Germinal center (tissue), 1 donor: ENCODE measurements around the gene UMODL1.

Experiments
- DNase-seq: peaks from one replicate; pipeline ENCODE4 v3.0.0; 2012; ENCODE audit warnings: mixed read lengths, low spot score

The UMODL1 gene

GRCh38 chr21:42149656-42150473, 78.7 kb downstream of the UMODL1 start:
- DNase-seq = no peak

GRCh38 chr21:42150474-42151085, 79.5 kb downstream of the UMODL1 start:
- DNase-seq = no peak

GRCh38 chr21:42151148-42151947, 80.2 kb downstream of the UMODL1 start:
- DNase-seq = no peak

DNA sequence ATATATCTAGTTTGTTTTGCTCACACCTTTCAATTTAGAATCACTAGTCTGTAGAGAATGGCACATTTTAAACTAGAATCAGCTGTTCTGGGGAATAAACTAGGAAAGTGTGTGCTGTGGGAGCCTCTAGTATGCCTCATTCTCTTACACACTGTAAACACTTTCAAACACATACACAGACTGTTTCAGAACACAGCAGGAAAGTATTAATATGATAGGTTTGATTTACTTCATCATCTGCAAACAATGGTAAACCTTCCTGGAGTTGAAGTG, 80.8 kb downstream of the UMODL1 start:
- DNase-seq = no peak

- no peak for DNase-seq
Measured at GRCh38 chr21:42153046-42153686, 82.0 kb downstream of the UMODL1 start.

DNA sequence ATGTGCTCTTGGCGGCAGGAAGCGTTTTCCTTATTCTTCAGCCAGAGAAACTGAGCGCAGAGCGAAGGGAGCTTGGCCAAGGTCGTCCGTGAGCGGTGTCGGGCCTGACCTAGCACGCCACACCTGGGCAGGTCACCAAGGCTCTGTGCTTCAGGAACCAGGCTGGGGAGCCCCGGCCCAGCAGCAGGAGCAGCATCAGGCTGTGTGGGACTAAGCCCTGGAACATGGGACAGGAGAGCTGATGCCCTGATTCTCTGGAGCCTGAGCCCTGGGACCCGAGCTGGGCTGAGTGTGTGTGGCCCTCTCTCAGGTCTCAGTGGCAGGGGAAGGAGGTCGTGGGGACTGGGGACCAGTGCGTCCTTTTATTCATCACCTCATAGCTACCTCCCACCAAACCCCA, 82.6 kb downstream of the UMODL1 start:
- DNase-seq = no peak

GRCh38 chr21:42154237-42155044, 83.3 kb downstream of the UMODL1 start:
- no peak for DNase-seq

- DNase-seq = no peak
Measured at GRCh38 chr21:42155045-42155855, 84.1 kb downstream of the UMODL1 start.

- no peak for DNase-seq
Measured at GRCh38 chr21:42156690-42157605, 85.8 kb downstream of the UMODL1 start.

GRCh38 chr21:42157606-42158310, 86.6 kb downstream of the UMODL1 start:
- no peak for DNase-seq

GRCh38 chr21:42158846-42159245, 87.7 kb downstream of the UMODL1 start:
- no peak for DNase-seq

DNA sequence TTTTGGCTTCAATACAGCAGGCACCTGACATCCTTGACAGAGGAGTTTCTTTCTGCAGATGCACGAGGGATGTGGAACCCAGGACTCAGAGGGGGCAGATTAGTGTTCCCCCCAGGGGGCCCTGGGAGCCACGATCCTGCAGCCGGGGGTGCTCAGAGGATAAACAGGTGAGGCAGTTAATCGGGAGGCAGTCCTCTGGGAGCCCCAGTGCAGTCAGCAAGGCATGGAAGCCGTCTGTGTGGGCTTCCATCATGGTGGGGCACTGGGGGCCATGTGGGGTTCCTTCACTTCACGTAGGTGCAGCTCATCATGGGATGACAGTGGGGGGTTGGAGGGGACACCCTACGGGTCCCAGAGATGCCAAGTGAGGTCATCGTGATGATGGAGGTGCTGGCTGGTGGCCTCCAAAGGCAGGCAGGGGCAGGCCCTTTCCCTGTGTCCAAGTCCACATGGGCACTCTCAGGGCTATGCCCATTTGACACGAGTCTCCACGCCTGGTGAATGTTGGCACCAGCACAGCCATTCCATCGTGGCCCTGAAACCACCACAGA, 88.5 kb downstream of the UMODL1 start:
- no peak for DNase-seq

GRCh38 chr21:42160111-42160721, 89.1 kb downstream of the UMODL1 start:
- DNase-seq = no peak

DNA sequence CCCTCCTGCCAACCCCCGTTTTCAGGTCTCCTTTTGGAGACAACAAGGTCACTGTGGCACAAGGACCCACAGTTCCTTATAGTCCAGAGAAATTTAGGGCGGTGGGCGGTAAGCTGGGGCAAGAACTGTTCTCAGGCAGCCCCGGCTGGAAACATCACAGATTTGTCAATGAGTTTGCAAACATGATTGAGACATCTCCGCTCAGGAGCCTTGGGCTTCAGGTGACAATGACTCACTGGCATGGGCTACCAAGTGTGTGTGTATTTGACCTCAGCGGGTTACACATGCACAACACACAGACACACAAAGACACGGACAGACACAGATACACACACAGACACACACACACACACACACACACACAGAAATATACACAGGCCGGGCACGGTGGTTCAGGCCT, 89.6 kb downstream of the UMODL1 start:
- DNase-seq = no peak

GRCh38 chr21:42161401-42161955, 90.4 kb downstream of the UMODL1 start:
- DNase-seq = no peak

GRCh38 chr21:42161956-42162681, 91.0 kb downstream of the UMODL1 start:
- no peak for DNase-seq

DNA sequence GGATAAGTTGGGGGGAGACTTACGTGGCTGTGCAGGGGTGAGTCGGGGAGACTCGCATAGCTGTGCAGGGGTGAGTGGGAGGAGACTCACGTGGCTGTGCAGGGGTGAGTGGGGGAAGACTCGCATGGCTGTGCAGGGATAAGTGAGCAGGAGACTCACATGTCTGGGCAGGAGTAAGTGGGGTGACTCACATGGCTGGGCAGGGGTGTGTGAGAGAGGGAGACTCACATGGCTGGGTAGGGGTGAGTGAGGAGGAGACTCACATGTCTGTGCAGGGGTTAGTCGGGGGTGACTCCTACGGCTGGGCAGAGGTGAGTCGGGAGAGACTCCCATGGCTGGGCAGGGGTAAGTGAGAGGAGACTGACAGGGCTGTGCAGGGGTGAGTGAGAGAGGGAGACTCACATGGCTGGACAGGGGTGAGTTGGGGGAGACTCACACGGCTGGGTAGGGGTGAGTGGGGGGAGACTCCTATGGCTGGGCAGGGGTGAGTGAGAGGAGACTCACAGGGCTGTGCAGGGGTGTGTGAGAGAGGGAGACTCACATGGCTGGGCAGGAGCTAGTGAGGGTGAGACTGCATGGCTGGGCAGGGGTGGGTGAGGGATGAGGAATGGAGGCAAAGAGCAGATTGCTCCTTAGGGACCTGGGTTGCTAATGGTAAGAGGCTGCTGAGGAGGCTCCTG, 91.9 kb downstream of the UMODL1 start:
- DNase-seq = no peak
